ENCODE results near the gene RPL4. TPM values are rescaled to one million over a fixed set of nuclear protein-coding genes. Genes with fewer than 3 reads are reported as not detected.

RPL4 gene
- total and polyA plus RNA-seq, 2 experiments from 2014 or later, result 2,989 to 6,082 TPM

DNA sequence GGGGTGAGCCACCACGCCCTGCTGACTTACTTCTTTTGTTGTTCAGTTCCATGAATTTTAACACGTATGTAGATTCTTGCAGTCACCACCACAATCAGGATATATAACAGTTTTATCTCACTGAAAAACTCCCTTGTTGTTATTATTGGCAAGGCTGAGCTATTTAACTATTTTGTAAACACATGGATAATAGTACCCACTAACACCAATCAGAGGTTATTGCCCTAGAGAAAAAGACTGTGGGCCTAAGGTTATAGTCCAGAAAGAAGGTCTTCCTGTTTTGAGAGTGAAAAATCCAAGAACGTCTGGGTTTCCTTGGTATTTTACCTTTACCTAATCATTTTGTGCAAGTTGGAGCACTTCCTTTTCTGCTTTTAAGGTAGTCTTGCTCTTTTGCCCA, 9.9 kb upstream of the RPL4 start (continued):
- TF ChIP-seq, protein P1, sequence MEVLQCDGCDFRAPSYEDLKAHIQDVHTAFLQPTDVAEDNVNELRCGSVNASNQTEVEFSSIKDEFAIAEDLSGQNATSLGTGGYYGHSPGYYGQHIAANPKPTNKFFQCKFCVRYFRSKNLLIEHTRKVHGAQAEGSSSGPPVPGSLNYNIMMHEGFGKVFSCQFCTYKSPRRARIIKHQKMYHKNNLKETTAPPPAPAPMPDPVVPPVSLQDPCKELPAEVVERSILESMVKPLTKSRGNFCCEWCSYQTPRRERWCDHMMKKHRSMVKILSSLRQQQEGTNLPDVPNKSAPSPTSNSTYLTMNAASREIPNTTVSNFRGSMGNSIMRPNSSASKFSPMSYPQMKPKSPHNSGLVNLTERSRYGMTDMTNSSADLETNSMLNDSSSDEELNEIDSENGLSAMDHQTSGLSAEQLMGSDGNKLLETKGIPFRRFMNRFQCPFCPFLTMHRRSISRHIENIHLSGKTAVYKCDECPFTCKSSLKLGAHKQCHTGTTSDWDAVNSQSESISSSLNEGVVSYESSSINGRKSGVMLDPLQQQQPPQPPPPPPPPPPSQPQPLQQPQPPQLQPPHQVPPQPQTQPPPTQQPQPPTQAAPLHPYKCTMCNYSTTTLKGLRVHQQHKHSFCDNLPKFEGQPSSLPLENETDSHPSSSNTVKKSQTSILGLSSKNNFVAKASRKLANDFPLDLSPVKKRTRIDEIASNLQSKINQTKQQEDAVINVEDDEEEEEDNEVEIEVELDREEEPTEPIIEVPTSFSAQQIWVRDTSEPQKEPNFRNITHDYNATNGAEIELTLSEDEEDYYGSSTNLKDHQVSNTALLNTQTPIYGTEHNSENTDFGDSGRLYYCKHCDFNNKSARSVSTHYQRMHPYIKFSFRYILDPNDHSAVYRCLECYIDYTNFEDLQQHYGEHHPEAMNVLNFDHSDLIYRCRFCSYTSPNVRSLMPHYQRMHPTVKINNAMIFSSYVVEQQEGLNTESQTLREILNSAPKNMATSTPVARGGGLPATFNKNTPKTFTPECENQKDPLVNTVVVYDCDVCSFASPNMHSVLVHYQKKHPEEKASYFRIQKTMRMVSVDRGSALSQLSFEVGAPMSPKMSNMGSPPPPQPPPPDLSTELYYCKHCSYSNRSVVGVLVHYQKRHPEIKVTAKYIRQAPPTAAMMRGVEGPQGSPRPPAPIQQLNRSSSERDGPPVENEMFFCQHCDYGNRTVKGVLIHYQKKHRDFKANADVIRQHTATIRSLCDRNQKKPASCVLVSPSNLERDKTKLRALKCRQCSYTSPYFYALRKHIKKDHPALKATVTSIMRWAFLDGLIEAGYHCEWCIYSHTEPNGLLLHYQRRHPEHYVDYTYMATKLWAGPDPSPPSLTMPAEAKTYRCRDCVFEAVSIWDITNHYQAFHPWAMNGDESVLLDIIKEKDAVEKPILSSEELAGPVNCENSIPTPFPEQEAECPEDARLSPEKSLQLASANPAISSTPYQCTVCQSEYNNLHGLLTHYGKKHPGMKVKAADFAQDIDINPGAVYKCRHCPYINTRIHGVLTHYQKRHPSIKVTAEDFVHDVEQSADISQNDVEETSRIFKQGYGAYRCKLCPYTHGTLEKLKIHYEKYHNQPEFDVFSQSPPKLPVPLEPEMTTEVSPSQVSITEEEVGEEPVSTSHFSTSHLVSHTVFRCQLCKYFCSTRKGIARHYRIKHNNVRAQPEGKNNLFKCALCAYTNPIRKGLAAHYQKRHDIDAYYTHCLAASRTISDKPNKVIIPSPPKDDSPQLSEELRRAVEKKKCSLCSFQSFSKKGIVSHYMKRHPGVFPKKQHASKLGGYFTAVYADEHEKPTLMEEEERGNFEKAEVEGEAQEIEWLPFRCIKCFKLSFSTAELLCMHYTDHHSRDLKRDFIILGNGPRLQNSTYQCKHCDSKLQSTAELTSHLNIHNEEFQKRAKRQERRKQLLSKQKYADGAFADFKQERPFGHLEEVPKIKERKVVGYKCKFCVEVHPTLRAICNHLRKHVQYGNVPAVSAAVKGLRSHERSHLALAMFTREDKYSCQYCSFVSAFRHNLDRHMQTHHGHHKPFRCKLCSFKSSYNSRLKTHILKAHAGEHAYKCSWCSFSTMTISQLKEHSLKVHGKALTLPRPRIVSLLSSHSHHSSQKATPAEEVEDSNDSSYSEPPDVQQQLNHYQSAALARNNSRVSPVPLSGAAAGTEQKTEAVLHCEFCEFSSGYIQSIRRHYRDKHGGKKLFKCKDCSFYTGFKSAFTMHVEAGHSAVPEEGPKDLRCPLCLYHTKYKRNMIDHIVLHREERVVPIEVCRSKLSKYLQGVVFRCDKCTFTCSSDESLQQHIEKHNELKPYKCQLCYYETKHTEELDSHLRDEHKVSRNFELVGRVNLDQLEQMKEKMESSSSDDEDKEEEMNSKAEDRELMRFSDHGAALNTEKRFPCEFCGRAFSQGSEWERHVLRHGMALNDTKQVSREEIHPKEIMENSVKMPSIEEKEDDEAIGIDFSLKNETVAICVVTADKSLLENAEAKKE (CRISPR knock-in tag; IDR thresholded peaks at IDR 0.05), result no peak

DNA sequence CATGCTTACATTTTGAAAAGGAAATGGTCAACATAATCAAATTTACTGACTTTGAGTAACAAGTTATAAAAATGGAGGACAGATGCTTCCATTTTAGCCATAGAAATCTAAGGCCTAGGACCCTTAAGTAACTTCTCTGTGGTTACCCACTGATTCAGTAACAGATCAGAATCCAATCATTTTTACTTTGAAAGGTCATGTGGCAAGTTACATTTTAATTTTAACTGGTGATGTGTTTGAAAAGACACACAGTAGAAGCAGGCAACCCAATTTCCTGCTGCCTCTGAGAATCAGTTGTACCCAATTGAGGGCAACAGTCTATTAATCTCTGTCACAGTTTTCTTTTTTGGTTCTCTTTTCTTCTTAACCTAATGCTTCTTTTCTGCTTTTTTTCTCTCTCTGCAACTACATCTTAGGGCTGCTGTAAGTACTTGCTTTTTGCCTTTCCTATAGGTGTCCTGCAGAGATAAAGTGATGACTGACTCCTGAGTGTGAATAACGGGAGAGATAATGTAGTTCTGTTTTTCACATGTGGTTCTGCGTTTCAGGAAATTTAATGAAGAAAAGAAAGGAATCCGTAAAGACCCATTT, 3.7 kb upstream of the RPL4 start:
- peaks cover 54% of the 10 kb centered on the region for H3K79me2 ChIP-seq (replicated peaks; ENCODE audit: insufficient read depth)
- peaks cover 12% of the 10 kb centered on the region; the same call in 2 of the 3 replicates for H3K4me1 Mint-ChIP-seq
- ATAC-seq, result no peak
- TF ChIP-seq, protein P1 (CRISPR knock-in tag; IDR thresholded peaks at IDR 0.05), result no peak
- TF ChIP-seq NANOG (IDR thresholded peaks at IDR 0.05; ENCODE audit: borderline replicate concordance) (no peak), CREB1 (CRISPR knock-in tag; IDR thresholded peaks at IDR 0.05; ENCODE audit: low read depth) (no peak)
- TF ChIP-seq, protein P2, sequence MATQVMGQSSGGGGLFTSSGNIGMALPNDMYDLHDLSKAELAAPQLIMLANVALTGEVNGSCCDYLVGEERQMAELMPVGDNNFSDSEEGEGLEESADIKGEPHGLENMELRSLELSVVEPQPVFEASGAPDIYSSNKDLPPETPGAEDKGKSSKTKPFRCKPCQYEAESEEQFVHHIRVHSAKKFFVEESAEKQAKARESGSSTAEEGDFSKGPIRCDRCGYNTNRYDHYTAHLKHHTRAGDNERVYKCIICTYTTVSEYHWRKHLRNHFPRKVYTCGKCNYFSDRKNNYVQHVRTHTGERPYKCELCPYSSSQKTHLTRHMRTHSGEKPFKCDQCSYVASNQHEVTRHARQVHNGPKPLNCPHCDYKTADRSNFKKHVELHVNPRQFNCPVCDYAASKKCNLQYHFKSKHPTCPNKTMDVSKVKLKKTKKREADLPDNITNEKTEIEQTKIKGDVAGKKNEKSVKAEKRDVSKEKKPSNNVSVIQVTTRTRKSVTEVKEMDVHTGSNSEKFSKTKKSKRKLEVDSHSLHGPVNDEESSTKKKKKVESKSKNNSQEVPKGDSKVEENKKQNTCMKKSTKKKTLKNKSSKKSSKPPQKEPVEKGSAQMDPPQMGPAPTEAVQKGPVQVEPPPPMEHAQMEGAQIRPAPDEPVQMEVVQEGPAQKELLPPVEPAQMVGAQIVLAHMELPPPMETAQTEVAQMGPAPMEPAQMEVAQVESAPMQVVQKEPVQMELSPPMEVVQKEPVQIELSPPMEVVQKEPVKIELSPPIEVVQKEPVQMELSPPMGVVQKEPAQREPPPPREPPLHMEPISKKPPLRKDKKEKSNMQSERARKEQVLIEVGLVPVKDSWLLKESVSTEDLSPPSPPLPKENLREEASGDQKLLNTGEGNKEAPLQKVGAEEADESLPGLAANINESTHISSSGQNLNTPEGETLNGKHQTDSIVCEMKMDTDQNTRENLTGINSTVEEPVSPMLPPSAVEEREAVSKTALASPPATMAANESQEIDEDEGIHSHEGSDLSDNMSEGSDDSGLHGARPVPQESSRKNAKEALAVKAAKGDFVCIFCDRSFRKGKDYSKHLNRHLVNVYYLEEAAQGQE (IDR thresholded peaks at IDR 0.05; ENCODE audit: unreplicated experiment), result no peak

More for the DNA sequence above, 3.7 kb upstream of the RPL4 start:
- peaks cover 3% of the 10 kb centered on the region for H4K20me1 ChIP-seq (replicated peaks; ENCODE audit: insufficient read depth)
- peaks cover 19% of the 10 kb centered on the region for H3K36me3 ChIP-seq (ENCODE audit: insufficient read depth)
- no peaks in the 10 kb centered on the region for H3K9me2 ChIP-seq (ENCODE audit: insufficient read depth)
- no peaks in the 10 kb centered on the region for H3K27me3 ChIP-seq (ENCODE audit: insufficient read depth)
- Mint-ChIP-seq H3K27me3 (ENCODE audit: insufficient read depth, low read depth, poor library complexity) (peaks cover 2% of the 10 kb centered on the region), H3K9me3 (no peaks in the 10 kb centered on the region), H3K4me3 (no peak overlapping the region), H3K27ac (no peak overlapping the region), H3K36me3 (ENCODE audit: low read depth) (peaks cover 35% of the 10 kb centered on the region)
- H3K4me1 ChIP-seq (ENCODE audit: insufficient read depth), result peaks cover 13% of the 10 kb centered on the region
- no peak for DNase-seq (ENCODE audit: low spot score)
- peaks cover 9% of the 10 kb centered on the region for H3F3A ChIP-seq (replicated peaks; ENCODE audit: low read depth)
- no peak overlapping the region for H3K4me3 ChIP-seq
- H3K4me2 ChIP-seq, result no peak overlapping the region
- no peak overlapping the region for H3K27ac ChIP-seq (ENCODE audit: low read depth)
- H2AFZ ChIP-seq, result no peak overlapping the region
